ENCODE measurements around the gene N4BP2. TPM values are rescaled to one million over a fixed set of nuclear protein-coding genes. Genes with fewer than 3 reads are reported as not detected.
A peak's percentile ranks its signal among the peaks of the same experiment; 100 is the strongest.
"Not testable (repeated sequence)": the region's sequence is repeated elsewhere in the genome, so short reads cannot be mapped to it uniquely, and the experiment has no call there.

The N4BP2 gene
- polyA plus RNA-seq (ENCODE audit: insufficient read length) = 11.3 TPM

DNA sequence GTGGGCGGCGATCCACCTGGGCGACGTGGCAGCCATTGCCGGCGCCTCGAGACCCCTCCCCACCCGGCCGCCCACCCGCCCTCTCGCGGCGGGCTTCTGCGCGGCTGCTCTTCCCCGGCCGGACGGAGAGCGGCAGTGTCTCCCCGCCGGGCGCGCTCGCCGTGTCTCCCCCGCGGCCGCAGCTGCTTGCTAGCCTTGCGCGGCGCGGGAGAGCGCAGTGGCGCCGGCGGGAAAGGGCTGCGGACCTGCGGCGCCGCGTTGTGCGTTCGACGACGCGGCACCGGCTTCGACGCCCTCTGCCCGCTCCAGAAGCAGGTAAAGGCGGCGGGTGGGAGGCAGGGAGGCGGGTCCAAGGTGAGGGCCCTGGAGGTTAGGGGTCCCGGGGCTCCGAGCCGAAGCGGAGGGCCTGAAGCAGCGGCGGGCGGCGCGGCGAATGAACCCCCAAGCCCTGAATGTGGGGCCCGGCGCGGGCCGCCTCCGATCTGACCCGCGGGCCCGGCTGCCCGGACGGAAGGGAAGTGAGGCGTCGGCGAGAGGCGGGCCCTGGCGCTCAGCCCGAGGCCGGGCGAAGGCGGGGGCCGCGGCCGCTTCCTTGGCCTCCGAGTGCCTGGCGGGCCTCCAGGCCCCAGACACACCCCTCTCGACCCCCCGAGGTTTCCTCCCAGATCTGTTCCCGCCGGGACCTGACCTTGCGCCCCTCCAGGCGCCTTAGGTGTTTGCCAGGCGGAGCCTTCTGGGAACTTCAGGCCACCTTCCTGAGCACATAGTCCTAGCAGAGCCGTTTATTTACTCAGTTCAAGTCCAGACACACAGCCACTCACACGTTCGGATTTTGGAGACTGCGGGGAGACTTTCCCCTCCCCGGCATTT lies at the start of gene N4BP2:
N4BP2 (plus strand) TSS at position 135 of the 870 bp plus-strand sequence. CDS start 40,491 bp downstream, outside the sequence.
- DNase-seq (ENCODE audit: low read depth) = no peak

GRCh38 chr4:40016007-40016406 lies 40.6 kb upstream of the N4BP2 start:
- DNase-seq (ENCODE audit: low read depth) = no peak

GRCh38 chr4:40020221-40020620 lies 36.4 kb upstream of the N4BP2 start:
- no peak for DNase-seq (ENCODE audit: low read depth)

GRCh38 chr4:40021116-40021515 lies 35.5 kb upstream of the N4BP2 start:
- DNase-seq (ENCODE audit: low read depth) = not testable (repeated sequence)

GRCh38 chr4:40024049-40024448 lies 32.6 kb upstream of the N4BP2 start:
- DNase-seq (ENCODE audit: low read depth) = not testable (repeated sequence)

DNA sequence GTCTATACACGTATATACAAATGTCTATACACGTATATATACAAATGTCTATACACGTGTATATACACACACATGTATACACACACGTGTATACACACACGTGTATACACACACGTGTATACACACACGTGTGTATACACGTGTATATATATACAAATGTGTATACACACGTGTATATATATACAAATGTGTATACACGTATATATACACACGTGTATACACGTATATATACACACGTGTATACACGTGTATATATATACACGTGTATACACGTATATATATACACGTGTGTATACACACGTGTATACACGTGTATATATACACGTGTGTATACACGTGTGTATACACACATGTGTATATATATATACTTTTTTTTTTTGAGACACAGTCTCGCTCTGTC lies 23.9 kb upstream of the N4BP2 start:
- no peak for DNase-seq (ENCODE audit: low read depth)

GRCh38 chr4:40033613-40034012 lies 23.0 kb upstream of the N4BP2 start:
- no peak for DNase-seq (ENCODE audit: low read depth)

DNA sequence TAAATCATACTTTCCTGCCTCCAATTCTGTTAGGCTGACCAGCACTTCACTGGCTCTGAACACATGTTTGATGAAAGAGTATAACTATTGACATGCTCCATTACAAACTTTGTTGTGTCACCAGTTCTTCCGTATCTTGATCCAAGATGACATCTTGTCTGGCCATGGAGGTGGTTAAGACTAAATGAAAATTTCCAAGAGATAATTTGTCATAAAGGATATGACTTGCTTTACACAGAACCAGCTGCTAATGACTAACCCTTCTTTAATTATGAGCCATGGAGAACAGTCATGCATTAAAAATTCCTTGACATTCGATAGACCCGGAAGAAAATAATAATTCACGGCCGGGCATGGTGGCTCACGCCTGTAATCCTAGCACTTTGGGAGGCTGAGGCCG lies 17.7 kb upstream of the N4BP2 start:
- no peak for DNase-seq (ENCODE audit: low read depth)

DNA sequence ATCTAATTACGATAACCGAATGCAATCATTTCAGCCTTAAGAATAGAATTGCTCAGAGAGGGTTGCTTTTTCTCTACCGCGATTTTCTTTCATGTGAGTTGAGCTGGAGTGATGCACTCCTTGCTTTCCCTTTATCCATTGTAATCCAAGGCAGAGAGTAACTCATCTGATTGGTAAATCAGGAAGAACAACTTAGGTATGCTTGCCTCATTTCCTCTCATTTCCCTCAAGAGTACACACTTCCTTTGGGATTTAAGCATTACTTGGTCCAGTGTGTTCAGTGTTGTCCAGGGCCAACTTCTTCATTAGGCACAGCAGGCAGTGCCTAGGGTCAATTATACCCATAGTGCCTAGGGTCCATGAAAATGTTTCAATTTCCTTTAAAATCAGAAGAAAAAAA lies 15.7 kb upstream of the N4BP2 start:
- DNase-seq (ENCODE audit: low read depth) = no peak

DNA sequence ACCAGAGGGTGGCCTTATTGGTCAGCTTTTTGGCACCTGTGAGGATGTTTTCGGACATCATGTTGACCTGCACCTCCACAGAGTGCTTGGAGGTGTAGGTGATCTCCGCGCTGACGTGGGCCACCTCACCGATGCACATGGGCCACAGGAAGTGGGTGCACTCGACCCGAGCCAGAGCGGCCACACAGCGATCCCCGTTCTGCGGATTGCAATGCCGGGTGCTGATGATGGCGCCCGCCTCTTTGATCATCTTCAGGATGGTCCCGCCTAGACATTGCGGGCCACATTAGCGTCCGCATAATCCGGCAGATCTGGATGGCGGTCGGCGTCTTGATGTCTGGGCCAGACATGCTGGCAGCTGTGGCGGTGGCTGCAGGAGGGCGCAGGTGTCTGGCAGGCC lies 12.9 kb upstream of the N4BP2 start:
- no peak for DNase-seq (ENCODE audit: low read depth)

GRCh38 chr4:40046311-40046980 lies 10.2 kb upstream of the N4BP2 start:
- no peak for DNase-seq (ENCODE audit: low read depth)

- no peak for DNase-seq (ENCODE audit: low read depth)
Observed at GRCh38 chr4:40053161-40053560, 3.5 kb upstream of the N4BP2 start.

- no peak for DNase-seq (ENCODE audit: low read depth)
Observed at GRCh38 chr4:40055511-40055862, 1.2 kb upstream of the N4BP2 start.

DNA sequence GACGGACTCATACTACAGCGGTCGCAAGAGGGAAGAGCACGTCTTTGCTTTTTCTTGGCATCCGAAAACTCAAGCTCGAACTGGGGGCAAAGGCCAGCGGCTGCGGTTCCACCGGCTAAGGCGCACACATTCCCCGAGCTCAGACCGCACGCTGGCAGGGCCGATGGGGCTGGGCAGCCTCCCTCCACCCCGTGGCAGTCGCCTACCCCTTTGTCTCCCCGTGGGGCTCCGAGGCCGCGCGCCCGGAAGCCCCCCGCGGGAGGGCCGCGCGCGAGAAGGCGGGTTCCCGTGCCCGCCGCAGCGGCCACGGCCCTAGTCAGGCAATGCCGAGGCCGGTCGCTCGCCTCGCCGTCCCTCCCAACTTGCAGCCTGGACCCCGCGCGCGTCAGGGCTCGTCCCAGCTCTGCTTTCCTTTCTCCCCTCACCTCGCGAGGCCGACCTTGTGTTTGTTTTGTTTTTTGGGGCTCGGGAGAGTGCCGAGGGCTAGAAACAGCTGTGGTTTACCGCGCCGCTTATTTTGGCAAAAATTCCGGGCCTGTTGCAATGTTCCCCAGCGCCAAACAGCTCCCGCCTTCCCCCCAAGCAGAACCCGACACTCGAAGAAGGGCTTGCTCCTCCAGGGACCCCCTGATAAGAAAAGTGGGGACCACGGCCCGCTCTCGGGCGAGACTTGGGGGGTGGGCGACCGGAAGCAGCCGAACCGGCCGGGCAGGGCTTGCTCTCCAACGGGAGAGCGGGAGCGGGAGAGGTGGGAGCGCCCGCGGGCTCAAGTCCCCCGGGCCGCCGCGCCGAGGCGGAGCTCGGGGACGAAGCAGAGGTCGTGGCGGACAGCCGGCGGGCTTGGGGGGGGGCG lies 561 bp upstream of the N4BP2 start:
- DNase-seq (ENCODE audit: low read depth) = no peak

- DNase-seq (ENCODE audit: low read depth) = peak; percentile 88
Observed at GRCh38 chr4:40057586-40058091, 989 bp downstream of the N4BP2 start.

GRCh38 chr4:40058121-40058520 lies 1.5 kb downstream of the N4BP2 start:
- DNase-seq (ENCODE audit: low read depth) = no peak

DNA sequence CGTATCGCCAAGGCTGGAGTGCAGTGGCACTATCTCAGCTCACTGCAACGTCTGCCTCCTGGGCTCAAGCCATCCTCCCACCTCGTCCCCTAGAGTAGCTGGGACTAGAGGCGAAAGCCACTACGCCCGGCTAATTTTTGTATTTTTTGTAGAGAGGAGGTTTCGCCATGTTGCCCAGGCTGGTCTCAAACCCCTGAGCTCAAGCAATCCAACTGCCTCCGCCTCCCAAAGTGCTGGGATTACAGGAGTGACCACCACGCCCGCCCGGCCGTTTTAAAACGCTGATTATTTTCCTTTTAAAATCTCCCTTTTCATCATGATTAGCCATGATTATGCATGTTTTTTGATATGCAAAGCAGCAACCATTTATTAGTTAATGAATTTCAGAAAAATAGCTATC lies 2.2 kb downstream of the N4BP2 start:
- DNase-seq (ENCODE audit: low read depth) = no peak

DNA sequence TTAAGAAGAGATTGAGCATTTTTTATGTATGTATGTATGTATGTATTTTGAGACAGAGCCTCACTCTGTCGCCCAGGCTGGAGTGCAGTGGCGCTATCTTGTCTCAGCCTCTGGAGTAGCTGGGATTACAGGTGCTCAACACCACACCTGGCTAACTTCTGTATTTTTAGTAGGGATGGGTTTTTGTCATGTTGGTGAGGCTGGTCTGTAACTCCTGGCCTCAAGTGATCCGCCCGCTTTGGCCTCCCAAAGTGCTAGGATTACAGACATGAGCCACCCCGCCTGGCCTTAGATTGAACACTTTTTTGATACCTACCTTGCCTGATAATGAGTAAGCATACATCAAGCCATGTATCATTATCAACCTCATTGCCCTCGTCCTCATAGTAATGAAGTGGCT lies 2.7 kb downstream of the N4BP2 start:
- DNase-seq (ENCODE audit: low read depth) = no peak

DNA sequence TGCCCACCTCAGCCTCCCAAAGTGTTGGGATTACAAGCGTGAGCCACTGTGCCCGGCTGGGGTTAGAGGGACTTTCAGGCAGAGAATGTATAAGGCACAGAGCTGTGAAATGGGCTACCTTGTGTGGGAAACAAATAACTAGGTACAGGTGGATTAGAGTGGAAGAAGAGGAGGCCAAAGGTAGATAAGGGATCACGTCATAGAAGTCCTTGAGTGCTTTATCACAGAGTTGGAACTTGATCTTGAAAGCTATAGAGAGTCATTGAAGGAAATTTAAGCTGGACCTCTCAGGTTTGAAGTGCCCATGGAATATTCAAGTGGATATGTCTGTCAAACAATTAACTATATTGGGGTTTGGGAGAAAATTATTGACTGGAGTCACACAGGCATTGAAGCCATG lies 8.4 kb downstream of the N4BP2 start:
- no peak for DNase-seq (ENCODE audit: low read depth)

DNA sequence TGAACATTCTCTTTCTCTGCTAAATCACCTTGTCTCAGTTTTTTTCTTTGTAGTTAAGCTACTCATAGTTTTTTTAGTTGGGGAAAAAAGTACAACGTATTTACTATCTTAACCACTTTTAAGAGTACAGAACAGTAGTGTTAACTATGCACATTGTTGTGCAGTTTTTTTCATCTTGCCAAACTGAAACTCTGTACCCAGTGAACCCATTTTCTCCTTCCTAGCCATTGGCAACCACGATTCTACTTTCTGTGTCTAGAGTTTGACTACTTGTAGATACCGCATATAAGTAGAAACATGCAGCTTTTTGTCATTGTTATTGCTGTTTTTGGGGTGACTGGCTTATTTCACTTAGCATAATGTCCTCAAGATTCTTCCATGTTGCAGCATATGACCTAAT lies 10.0 kb downstream of the N4BP2 start:
- DNase-seq (ENCODE audit: low read depth) = no peak

- no peak for DNase-seq (ENCODE audit: low read depth)
Observed at GRCh38 chr4:40070387-40070786, 13.7 kb downstream of the N4BP2 start.

- DNase-seq (ENCODE audit: low read depth) = no peak
Observed at GRCh38 chr4:40086421-40086820, 29.8 kb downstream of the N4BP2 start.
